OCI-LY1 (cell line): ENCODE measurements around the gene TAGLN2.

Experiments
- H2AFZ ChIP-seq: fragments of 200-600 bp; sonication (generic), shearing (Covaris generic); 2 replicates; pipeline ENCODE4 v1.6.0; 2014; ENCODE audit warnings: antibody characterized with exemption, mild to moderate bottlenecking, low read length
- H3F3A ChIP-seq: fragments of 200-600 bp; sonication (generic), shearing (Covaris generic); 2 replicates; pipeline ENCODE4 v1.6.0; 2014; ENCODE audit warnings: mild to moderate bottlenecking, antibody characterized with exemption, low read length, moderate library complexity; ENCODE audit not compliant: insufficient read depth
- H3K27ac ChIP-seq: fragments of 200-600 bp; sonication (generic); 2 replicates; pipeline ENCODE4 v1.5.1; 2014; ENCODE audit warnings: low read length, mixed run types, mild to moderate bottlenecking, low read depth; ENCODE audit not compliant: poor library complexity, severe bottlenecking
- H3K27me3 ChIP-seq: fragments of 200-600 bp; sonication (generic); 2 replicates; pipeline ENCODE4 v1.6.0; 2014; ENCODE audit warnings: antibody characterized with exemption, mild to moderate bottlenecking, low read length, moderate library complexity; ENCODE audit not compliant: insufficient read depth
- H3K36me3 ChIP-seq: fragments of 200-600 bp; sonication (generic); 2 replicates; pipeline ENCODE4 v1.6.1; 2014; ENCODE audit warnings: mild to moderate bottlenecking, antibody characterized with exemption, low read length, moderate library complexity, mixed read lengths; ENCODE audit not compliant: insufficient read depth
- H3K4me1 ChIP-seq: fragments of 200-600 bp; sonication (generic); 2 replicates; pipeline ENCODE4 v1.5.1; 2014; ENCODE audit warnings: mild to moderate bottlenecking, low read length, moderate library complexity; ENCODE audit not compliant: insufficient read depth, severe bottlenecking
- H3K4me2 ChIP-seq: fragments of 200-600 bp; sonication (generic), shearing (Covaris generic); 2 replicates; pipeline ENCODE4 v1.6.1; 2014; ENCODE audit warnings: low read length
- H3K4me3 ChIP-seq: fragments of 200-600 bp; sonication (generic); 2 replicates; pipeline ENCODE4 v1.5.1; 2014; ENCODE audit warnings: low read length, low read depth, mild to moderate bottlenecking, mixed read lengths; ENCODE audit not compliant: poor library complexity, severe bottlenecking
- H3K79me2 ChIP-seq: fragments of 200-600 bp; shearing (Covaris generic); 2 replicates; pipeline ENCODE4 v1.6.1; 2016; ENCODE audit warnings: mixed run types, low read length, mixed read lengths; ENCODE audit not compliant: insufficient read depth
- H3K9ac ChIP-seq: fragments of 200-600 bp; sonication (generic), shearing (Covaris generic); 2 replicates; pipeline ENCODE4 v1.6.1; 2014; ENCODE audit warnings: mild to moderate bottlenecking, low read length, mixed read lengths
- H3K9me2 ChIP-seq: fragments of 200-600 bp; sonication (generic), shearing (Covaris generic); 2 replicates; pipeline ENCODE4 v1.6.1; 2014; ENCODE audit warnings: low read depth, mild to moderate bottlenecking, low read length, mixed read lengths
- H3K9me3 ChIP-seq: fragments of 200-600 bp; shearing (Covaris generic); 2 replicates; pipeline ENCODE4 v1.6.1; 2014; ENCODE audit warnings: low read length, mixed read lengths
- H4K20me1 ChIP-seq: fragments of 200-600 bp; sonication (generic), shearing (Covaris generic); 2 replicates; pipeline ENCODE4 v1.6.0; 2016; ENCODE audit warnings: mild to moderate bottlenecking, low read length; ENCODE audit not compliant: insufficient read depth
- EZH2 ChIP-seq: fragments of 200-600 bp; sonication (generic), shearing (Covaris generic); IDR thresholded peaks from 2 replicates; pipeline ENCODE4 v1.8.0; 2017; ENCODE audit warnings: borderline replicate concordance, mixed run types, mild to moderate bottlenecking, antibody characterized with exemption, low read length, moderate library complexity, mixed read lengths
- TF ChIP-seq, protein P1 (sequence below): fragments of 200-600 bp; sonication (generic), shearing (Covaris generic); IDR thresholded peaks from 2 replicates; pipeline ENCODE4 v1.5.1; 2017; ENCODE audit warnings: mild to moderate bottlenecking, antibody characterized with exemption, low read length, moderate library complexity, mixed read lengths

TAGLN2 gene

GRCh38 chr1:159972443-159973205, 47.3 kb upstream of the TAGLN2 start:
- H4K20me1 ChIP-seq = no peaks in the 10 kb centered on the region
- H3K4me2 ChIP-seq = no peak overlapping the region
- no peaks in the 10 kb centered on the region for H3K79me2 ChIP-seq
- peaks cover 6% of the 10 kb centered on the region; the same call in 1 of the 2 replicates for H3K27me3 ChIP-seq
- no peaks in the 10 kb centered on the region for H3K36me3 ChIP-seq
- no peaks in the 10 kb centered on the region for H3K9me2 ChIP-seq
- H3K4me3 ChIP-seq = no peak overlapping the region
- no peaks in the 10 kb centered on the region for H3F3A ChIP-seq
- H2AFZ ChIP-seq = no peak overlapping the region
- H3K27ac ChIP-seq = no peak overlapping the region
- H3K9ac ChIP-seq = no peak overlapping the region
- TF ChIP-seq, protein P1, sequence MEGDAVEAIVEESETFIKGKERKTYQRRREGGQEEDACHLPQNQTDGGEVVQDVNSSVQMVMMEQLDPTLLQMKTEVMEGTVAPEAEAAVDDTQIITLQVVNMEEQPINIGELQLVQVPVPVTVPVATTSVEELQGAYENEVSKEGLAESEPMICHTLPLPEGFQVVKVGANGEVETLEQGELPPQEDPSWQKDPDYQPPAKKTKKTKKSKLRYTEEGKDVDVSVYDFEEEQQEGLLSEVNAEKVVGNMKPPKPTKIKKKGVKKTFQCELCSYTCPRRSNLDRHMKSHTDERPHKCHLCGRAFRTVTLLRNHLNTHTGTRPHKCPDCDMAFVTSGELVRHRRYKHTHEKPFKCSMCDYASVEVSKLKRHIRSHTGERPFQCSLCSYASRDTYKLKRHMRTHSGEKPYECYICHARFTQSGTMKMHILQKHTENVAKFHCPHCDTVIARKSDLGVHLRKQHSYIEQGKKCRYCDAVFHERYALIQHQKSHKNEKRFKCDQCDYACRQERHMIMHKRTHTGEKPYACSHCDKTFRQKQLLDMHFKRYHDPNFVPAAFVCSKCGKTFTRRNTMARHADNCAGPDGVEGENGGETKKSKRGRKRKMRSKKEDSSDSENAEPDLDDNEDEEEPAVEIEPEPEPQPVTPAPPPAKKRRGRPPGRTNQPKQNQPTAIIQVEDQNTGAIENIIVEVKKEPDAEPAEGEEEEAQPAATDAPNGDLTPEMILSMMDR = no peak
- no peak for TF ChIP-seq EZH2
- H3K4me1 ChIP-seq = no peaks in the 10 kb centered on the region
- no peaks in the 10 kb centered on the region for H3K9me3 ChIP-seq

- Histone ChIP-seq H2AFZ (no peak overlapping the region), H3K4me1 (no peaks in the 10 kb centered on the region), H4K20me1 (no peaks in the 10 kb centered on the region), H3K79me2 (no peaks in the 10 kb centered on the region), H3K27me3 (peaks cover 6% of the 10 kb centered on the region; the same call in 1 of the 2 replicates), H3K9me3 (no peaks in the 10 kb centered on the region), H3K4me2 (no peak overlapping the region), H3K36me3 (no peaks in the 10 kb centered on the region), H3K9me2 (no peaks in the 10 kb centered on the region), H3K9ac (no peak overlapping the region), H3F3A (no peaks in the 10 kb centered on the region), H3K27ac (no peak overlapping the region), H3K4me3 (no peak overlapping the region)
- TF ChIP-seq, protein P1 = no peak
- TF ChIP-seq EZH2 = no peak
These were observed 45.6 kb upstream of the TAGLN2 start for GRCh38 chr1:159970932-159971342.

- Histone ChIP-seq H3K4me2 (no peak overlapping the region), H3K9me3 (no peaks in the 10 kb centered on the region), H3K4me1 (no peaks in the 10 kb centered on the region), H3K4me3 (no peak overlapping the region), H3K27me3 (peaks cover 6% of the 10 kb centered on the region; the same call in 1 of the 2 replicates), H3K9ac (no peak overlapping the region), H3K36me3 (no peaks in the 10 kb centered on the region), H3K79me2 (no peaks in the 10 kb centered on the region), H3F3A (no peaks in the 10 kb centered on the region), H3K27ac (no peak overlapping the region), H2AFZ (no peak overlapping the region), H4K20me1 (no peaks in the 10 kb centered on the region), H3K9me2 (no peaks in the 10 kb centered on the region)
- TF ChIP-seq EZH2 = no peak
- TF ChIP-seq, protein P1 = no peak
These were observed 43.6 kb upstream of the TAGLN2 start for GRCh38 chr1:159968901-159969300.
